ENCODE data around the gene GPR68. TPM values are rescaled to one million over a fixed set of nuclear protein-coding genes. Genes with fewer than 3 reads are reported as not detected.

The GPR68 gene
- total and polyA plus RNA-seq, 10 donors, result 0.50 to 5.2 (median 2.5) TPM

GRCh38 chr14:91252871-91253794 lies 8.6 kb upstream of the GPR68 start:
- TF ChIP-seq CTCF (IDR thresholded peaks at IDR 0.05 in 8 of 11, conservative IDR thresholded peaks at IDR 0.05 in 3 of 11) (no peak), POLR2A (IDR thresholded peaks at IDR 0.05) (no peak), POLR2AphosphoS5 (IDR thresholded peaks at IDR 0.05) (no peak)
- H3K4me1 ChIP-seq, result peaks cover 22 to 87% (median 58%) of the 10 kb centered on the region in 6 donors
- intact Hi-C loops (cut with DNase I; ENCODE audit: low total_unique reads), result no loop called here
- peak overlapping the region; percentile 28 to 74 (median 48) for H3K4me3 ChIP-seq
- peak; percentile 91 for DNase-seq
- peaks cover 0 to 10% (median 0%) of the 10 kb centered on the region in 7 donors for H3K27me3 ChIP-seq (replicated peaks in 1 of 7)
- peak overlapping the region; percentile 30 to 87 (median 70) for H3K27ac ChIP-seq
- WGBS, 5 donors, result 3 to 13% (median 5%) methylated on average over 17 to 95 of the region's 95 CpGs
- H3K9me3 ChIP-seq, result no peaks in the 10 kb centered on the region
- no peaks in the 10 kb centered on the region for H3K36me3 ChIP-seq

GRCh38 chr14:91250912-91251311 lies 6.4 kb upstream of the GPR68 start:
- TF ChIP-seq POLR2A (IDR thresholded peaks at IDR 0.05), result no peak
- TF ChIP-seq CTCF (IDR thresholded peaks at IDR 0.05 in 8 of 11, conservative IDR thresholded peaks at IDR 0.05 in 3 of 11), result no peak
- no peak for TF ChIP-seq POLR2AphosphoS5 (IDR thresholded peaks at IDR 0.05)
- peak overlapping the region; percentile 66 to 87 (median 73) for H3K27ac ChIP-seq
- H3K9me3 ChIP-seq, result no peaks in the 10 kb centered on the region
- no peak overlapping the region for H3K4me3 ChIP-seq
- intact Hi-C loops (cut with DNase I; ENCODE audit: low total_unique reads), result no loop called here
- H3K4me1 ChIP-seq, result peaks cover 22 to 96% (median 61%) of the 10 kb centered on the region in 6 donors
- no peaks in the 10 kb centered on the region for H3K36me3 ChIP-seq
- no peak for DNase-seq
- 49 to 63% (median 59%) methylated on average over 5 of the region's 5 CpGs; no CpG with 5 or more reads in 1 of the 5 donors for WGBS, 5 donors
- H3K27me3 ChIP-seq (replicated peaks in 1 of 7), result peaks cover 0 to 10% (median 0%) of the 10 kb centered on the region in 7 donors

GRCh38 chr14:91249841-91250616 lies 5.5 kb upstream of the GPR68 start:
- intact Hi-C loops (cut with DNase I; ENCODE audit: low total_unique reads), result no loop called here
- Histone ChIP-seq H3K9me3 (no peaks in the 10 kb centered on the region), H3K4me3 (peak overlapping the region in 1 of 8 donors; percentile 49), H3K27me3 (replicated peaks in 1 of 7) (peaks cover 0 to 10% (median 0%) of the 10 kb centered on the region in 7 donors), H3K4me1 (peaks cover 22 to 94% (median 66%) of the 10 kb centered on the region in 6 donors), H3K27ac (peak overlapping the region; percentile 66 to 87 (median 73)), H3K36me3 (no peaks in the 10 kb centered on the region)
- peak; percentile 44 for DNase-seq
- 16 to 35% (median 19%) methylated on average over 10 of the region's 10 CpGs for WGBS, 5 donors
- peak in 2 of 3 donors; percentile 17 to 62 for TF ChIP-seq POLR2AphosphoS5 (IDR thresholded peaks at IDR 0.05)
- TF ChIP-seq CTCF (IDR thresholded peaks at IDR 0.05 in 8 of 11, conservative IDR thresholded peaks at IDR 0.05 in 3 of 11), result peak in 3 of 11 experiments; percentile 18 to 22 (median 19)
- no peak for TF ChIP-seq POLR2A (IDR thresholded peaks at IDR 0.05)
